IMR-90 (cell line): ENCODE measurements around the gene DAAM1. TPM values are rescaled to one million over a fixed set of nuclear protein-coding genes. Genes with fewer than 3 reads are reported as not detected.

ENCODE experiments used
- ATAC-seq: fragments of 200-7000 bp; cut with Tn5 transposase; 2 replicates; pipeline ENCODE4 v1.9.1; 2020; ENCODE audit warnings: low read depth, mild to moderate bottlenecking, moderate library complexity
- BruUV-seq: library from RNA; stranded (reverse); fragments of 400-500 nt; replicated peaks from 2 replicates; lab custom pipeline; 2021; lab: Mats Ljungman, UMichigan
- CTCF ChIA-PET: fragments of 300-600 bp; formaldehyde crosslinking; extraction: SDS; loops from one replicate; lab custom pipeline; 2021; ENCODE audit warnings: antibody characterized with exemption; lab: Yijun Ruan, JAX
- POLR2A ChIA-PET: fragments of 300-600 bp; sonication (Branson Sonifier 250); formaldehyde crosslinking; loops from one replicate; lab custom pipeline; 2022; ENCODE audit warnings: antibody characterized with exemption; ENCODE audit not compliant: unreplicated experiment; lab: Charles Lee
- DNase-seq: peaks from one replicate; pipeline ENCODE4 v3.0.0; 2013
- H2AFZ ChIP-seq: replicated peaks from 2 replicates; pipeline ENCODE3; 2013; ENCODE audit warnings: low read length, mild to moderate bottlenecking; ENCODE audit not compliant: poor library complexity
- H2AK5ac ChIP-seq: 2 replicates; pipeline ENCODE4 v1.6.1; 2013; ENCODE audit warnings: low read depth, low read length, inconsistent platforms
- H2AK9ac ChIP-seq: replicated peaks from 2 replicates; pipeline ENCODE3; 2013; ENCODE audit warnings: mild to moderate bottlenecking, low read depth, low read length, moderate library complexity; ENCODE audit not compliant: poor library complexity
- H2BK120ac ChIP-seq: 2 replicates; pipeline ENCODE4 v1.6.1; 2013; ENCODE audit warnings: low read depth, low read length, inconsistent platforms
- H2BK15ac ChIP-seq: 3 replicates; pipeline ENCODE4 v1.6.1; 2013; ENCODE audit warnings: low read depth, low read length, inconsistent platforms
- H2BK20ac ChIP-seq: 2 replicates; pipeline ENCODE4 v1.6.1; 2013; ENCODE audit warnings: low read depth, mild to moderate bottlenecking, inconsistent platforms, low read length, moderate library complexity
- H2BK5ac ChIP-seq: 2 replicates; pipeline ENCODE4 v1.6.1; 2013; ENCODE audit warnings: mild to moderate bottlenecking, low read depth, low read length, inconsistent platforms; ENCODE audit not compliant: poor library complexity, severe bottlenecking
- H3K14ac ChIP-seq: replicated peaks from 2 replicates; pipeline ENCODE4 v1.6.1; 2013; ENCODE audit warnings: low read depth, low read length, inconsistent platforms
- H3K18ac ChIP-seq: 2 replicates; pipeline ENCODE4 v1.6.1; 2013; ENCODE audit warnings: low read depth, low read length, control low read depth
- H3K23ac ChIP-seq: 2 replicates; pipeline ENCODE4 v1.6.1; 2013; ENCODE audit warnings: low read depth, low read length, inconsistent platforms
- H3K27ac ChIP-seq: 2 replicates; pipeline ENCODE4 v1.5.1; 2013; ENCODE audit warnings: mild to moderate bottlenecking, control low read depth, low read length; ENCODE audit not compliant: insufficient read depth
- H3K27me3 ChIP-seq: 2 replicates; pipeline ENCODE4 v1.6.1; 2013; ENCODE audit warnings: low read length; ENCODE audit not compliant: control insufficient read depth, insufficient read depth
- H3K36me3 ChIP-seq: 2 replicates; pipeline ENCODE4 v1.6.1; 2013; ENCODE audit warnings: low read length, mixed read lengths; ENCODE audit not compliant: control insufficient read depth, insufficient read depth
- H3K4ac ChIP-seq: 2 replicates; pipeline ENCODE4 v1.6.1; 2013; ENCODE audit warnings: low read depth, low read length, inconsistent platforms
- H3K4me1 ChIP-seq: 2 replicates; pipeline ENCODE4 v1.6.1; 2013; ENCODE audit warnings: low read length, mixed read lengths; ENCODE audit not compliant: control insufficient read depth, insufficient read depth
- H3K4me2 ChIP-seq: 2 replicates; pipeline ENCODE4 v1.6.1; 2013; ENCODE audit warnings: low read depth, mild to moderate bottlenecking, control low read depth, low read length, moderate library complexity
- H3K4me3 ChIP-seq: 2 replicates; pipeline ENCODE4 v1.5.1; 2013; ENCODE audit warnings: low read depth, mild to moderate bottlenecking, control low read depth, low read length, moderate library complexity; ENCODE audit not compliant: insufficient read depth
- H3K56ac ChIP-seq: 2 replicates; pipeline ENCODE4 v1.6.1; 2013; ENCODE audit warnings: low read length, inconsistent platforms; ENCODE audit not compliant: insufficient read depth; ENCODE audit errors: extremely low read depth
- H3K79me1 ChIP-seq, 2 experiments: 2 replicates each; pipeline ENCODE4 v1.6.1; 2013; ENCODE audit warnings: low read length in 2 of 2, inconsistent platforms in 1 of 2, low read depth in 1 of 2
- H3K9ac ChIP-seq: 2 replicates; pipeline ENCODE4 v1.6.1; 2013; ENCODE audit warnings: low read depth, low read length, control low read depth
- H3K9me1 ChIP-seq: 2 replicates; pipeline ENCODE4 v1.6.1; 2013; ENCODE audit warnings: low read length, inconsistent platforms; ENCODE audit not compliant: insufficient read depth
- H3K9me3 ChIP-seq: 2 replicates; pipeline ENCODE4 v1.6.1; 2013; ENCODE audit warnings: low read length; ENCODE audit not compliant: control insufficient read depth, insufficient read depth
- H4K20me1 ChIP-seq: 2 replicates; pipeline ENCODE4 v1.6.1; 2013; ENCODE audit warnings: low read length, inconsistent platforms; ENCODE audit not compliant: insufficient read depth
- H4K5ac ChIP-seq: 2 replicates; pipeline ENCODE4 v1.6.1; 2013; ENCODE audit warnings: mild to moderate bottlenecking, low read depth, low read length, control low read depth
- H4K8ac ChIP-seq, 2 experiments: 2 replicates each; pipeline ENCODE4 v1.6.1; 2013; ENCODE audit warnings: low read depth in 2 of 2, low read length in 2 of 2, control low read depth in 1 of 2, inconsistent platforms in 1 of 2
- H4K91ac ChIP-seq: 2 replicates; pipeline ENCODE4 v1.6.1; 2013; ENCODE audit warnings: low read depth, low read length, inconsistent platforms; ENCODE audit not compliant: insufficient read depth
- RCOR1 ChIP-seq: IDR thresholded peaks from 2 replicates; pipeline ENCODE4 v1.6.1; 2012; ENCODE audit warnings: mild to moderate bottlenecking, low read length, improper control_type of control experiment; ENCODE audit not compliant: insufficient replicate concordance
- RFX5 ChIP-seq: IDR thresholded peaks from 2 replicates; pipeline ENCODE4 v1.8.0; 2012; ENCODE audit warnings: low read depth, mild to moderate bottlenecking, low read length, moderate library complexity
- WGBS, 2 experiments: methylation state at CpG; one replicate each; pipeline versions ENCODE4 v1.1.5 to v1.1.7; 2013; ENCODE audit warnings: missing lambda C conversion rate in 2 of 2; ENCODE audit not compliant: insufficient read length in 1 of 2; ENCODE audit errors: extremely low coverage in 2 of 2; 5-methylcytosine and 5-hydroxymethylcytosine counted together
- dilution Hi-C: fragments of 300-500 bp; cut with HindIII; formaldehyde crosslinking; loops from one replicate; pipeline ENCODE4 v1.14.3; 2018; ENCODE audit warnings: low sequenced_read_pairs; ENCODE audit not compliant: unreplicated experiment
- in situ Hi-C: fragments of 300-500 bp; cut with MboI; formaldehyde crosslinking; loops from 3 replicates; pipeline ENCODE4 v1.14.3; 2019; ENCODE audit warnings: low sequenced_read_pairs, inconsistent platforms, mixed read lengths
- intact Hi-C: fragments of 100-400 bp; cut with micrococcal nuclease; formaldehyde crosslinking; loops from 2 replicates; pipeline ENCODE4 v1.10.0; 2022
- polyA plus RNA-seq, 3 experiments: library from polyadenylated mRNA; depleted of rRNA; stranded (reverse); fragments of >200 nt; gene quantifications; 2 replicates each; pipeline ENCODE4 v1.2.3, GENCODE V29; 2012; ENCODE audit warnings: low replicate concordance in 1 of 3
- total RNA-seq: library from RNA; depleted of rRNA; stranded (reverse); fragments of >200 nt; gene quantifications from 2 replicates; pipeline ENCODE4 v1.2.3, GENCODE V29; 2012

Gene DAAM1
- total and polyA plus RNA-seq, 2 of the 4 experiments (the other 2 are of a cell fraction), result 4.8 to 5.4 TPM

GRCh38 chr14:59344691-59345455, 156.4 kb downstream of the DAAM1 start:
- 100% methylated on average over 1 of the region's 10 CpGs; no CpG with 5 or more reads in 1 of the 2 experiments for WGBS, 2 experiments
- no peak overlapping the region for H2AK5ac ChIP-seq
- intact Hi-C loops, result no loop called here

More at GRCh38 chr14:59344691-59345455, 156.4 kb downstream of the DAAM1 start:
- Histone ChIP-seq H2BK20ac (no peak overlapping the region), H2BK120ac (no peak overlapping the region), H3K4me2 (no peak overlapping the region), H3K9ac (no peak overlapping the region), H3K27me3 (no peaks in the 10 kb centered on the region), H3K18ac (no peak overlapping the region), H4K5ac (no peak overlapping the region), H3K4me1 (peaks cover 6% of the 10 kb centered on the region), H3K23ac (no peak overlapping the region), H3K4me3 (no peak overlapping the region), H4K91ac (no peak overlapping the region), H2AFZ (no peak overlapping the region), H3K14ac (no peak overlapping the region), H4K8ac (no peak overlapping the region), H3K79me1 (no peaks in the 10 kb centered on the region; a peak in 1 of 4 replicates), H3K36me3 (peaks cover 5% of the 10 kb centered on the region), H3K9me3 (no peaks in the 10 kb centered on the region), H3K56ac (no peak overlapping the region), H3K9me1 (peaks cover 4% of the 10 kb centered on the region; the same call in 1 of the 2 replicates), H4K20me1 (no peaks in the 10 kb centered on the region), H2BK5ac (no peak overlapping the region), H2BK15ac (no peak overlapping the region), H2AK9ac (no peak overlapping the region), H3K27ac (no peak overlapping the region), H3K4ac (no peak overlapping the region)
- DNase-seq, result no peak
- ChIA-PET CTCF (no interaction called here), POLR2A (no interaction called here)
- ATAC-seq, result no peak
- in situ Hi-C loops, result no loop called here
- no TSS peak for BruUV-seq
- dilution Hi-C loops, result no loop called here
- TF ChIP-seq RCOR1 (no peak), RFX5 (no peak)
